IMR-90 (cell line): ENCODE measurements around the gene PRKACA. TPM values are rescaled to one million over a fixed set of nuclear protein-coding genes. Genes with fewer than 3 reads are reported as not detected.

ENCODE experiments used
- ATAC-seq: fragments of 200-7000 bp; cut with Tn5 transposase; 2 replicates; pipeline ENCODE4 v1.9.1; 2020; ENCODE audit warnings: low read depth, mild to moderate bottlenecking, moderate library complexity
- BruUV-seq: library from RNA; stranded (reverse); fragments of 400-500 nt; replicated peaks from 2 replicates; lab custom pipeline; 2021; lab: Mats Ljungman, UMichigan
- CTCF ChIA-PET: fragments of 300-600 bp; formaldehyde crosslinking; extraction: SDS; loops from one replicate; lab custom pipeline; 2021; ENCODE audit warnings: antibody characterized with exemption; lab: Yijun Ruan, JAX
- POLR2A ChIA-PET: fragments of 300-600 bp; sonication (Branson Sonifier 250); formaldehyde crosslinking; loops from one replicate; lab custom pipeline; 2022; ENCODE audit warnings: antibody characterized with exemption; ENCODE audit not compliant: unreplicated experiment; lab: Charles Lee
- DNase-seq: peaks from one replicate; pipeline ENCODE4 v3.0.0; 2013
- H2AFZ ChIP-seq: replicated peaks from 2 replicates; pipeline ENCODE3; 2013; ENCODE audit warnings: low read length, mild to moderate bottlenecking; ENCODE audit not compliant: poor library complexity
- H2AK5ac ChIP-seq: 2 replicates; pipeline ENCODE4 v1.6.1; 2013; ENCODE audit warnings: low read depth, low read length, inconsistent platforms
- H2AK9ac ChIP-seq: replicated peaks from 2 replicates; pipeline ENCODE3; 2013; ENCODE audit warnings: mild to moderate bottlenecking, low read depth, low read length, moderate library complexity; ENCODE audit not compliant: poor library complexity
- H2BK120ac ChIP-seq: 2 replicates; pipeline ENCODE4 v1.6.1; 2013; ENCODE audit warnings: low read depth, low read length, inconsistent platforms
- H2BK15ac ChIP-seq: 3 replicates; pipeline ENCODE4 v1.6.1; 2013; ENCODE audit warnings: low read depth, low read length, inconsistent platforms
- H2BK20ac ChIP-seq: 2 replicates; pipeline ENCODE4 v1.6.1; 2013; ENCODE audit warnings: low read depth, mild to moderate bottlenecking, inconsistent platforms, low read length, moderate library complexity
- H2BK5ac ChIP-seq: 2 replicates; pipeline ENCODE4 v1.6.1; 2013; ENCODE audit warnings: mild to moderate bottlenecking, low read depth, low read length, inconsistent platforms; ENCODE audit not compliant: poor library complexity, severe bottlenecking
- H3K14ac ChIP-seq: replicated peaks from 2 replicates; pipeline ENCODE4 v1.6.1; 2013; ENCODE audit warnings: low read depth, low read length, inconsistent platforms
- H3K18ac ChIP-seq: 2 replicates; pipeline ENCODE4 v1.6.1; 2013; ENCODE audit warnings: low read depth, low read length, control low read depth
- H3K23ac ChIP-seq: 2 replicates; pipeline ENCODE4 v1.6.1; 2013; ENCODE audit warnings: low read depth, low read length, inconsistent platforms
- H3K27ac ChIP-seq: 2 replicates; pipeline ENCODE4 v1.5.1; 2013; ENCODE audit warnings: mild to moderate bottlenecking, control low read depth, low read length; ENCODE audit not compliant: insufficient read depth
- H3K27me3 ChIP-seq: 2 replicates; pipeline ENCODE4 v1.6.1; 2013; ENCODE audit warnings: low read length; ENCODE audit not compliant: control insufficient read depth, insufficient read depth
- H3K36me3 ChIP-seq: 2 replicates; pipeline ENCODE4 v1.6.1; 2013; ENCODE audit warnings: low read length, mixed read lengths; ENCODE audit not compliant: control insufficient read depth, insufficient read depth
- H3K4ac ChIP-seq: 2 replicates; pipeline ENCODE4 v1.6.1; 2013; ENCODE audit warnings: low read depth, low read length, inconsistent platforms
- H3K4me1 ChIP-seq: 2 replicates; pipeline ENCODE4 v1.6.1; 2013; ENCODE audit warnings: low read length, mixed read lengths; ENCODE audit not compliant: control insufficient read depth, insufficient read depth
- H3K4me2 ChIP-seq: 2 replicates; pipeline ENCODE4 v1.6.1; 2013; ENCODE audit warnings: low read depth, mild to moderate bottlenecking, control low read depth, low read length, moderate library complexity
- H3K4me3 ChIP-seq: 2 replicates; pipeline ENCODE4 v1.5.1; 2013; ENCODE audit warnings: low read depth, mild to moderate bottlenecking, control low read depth, low read length, moderate library complexity; ENCODE audit not compliant: insufficient read depth
- H3K56ac ChIP-seq: 2 replicates; pipeline ENCODE4 v1.6.1; 2013; ENCODE audit warnings: low read length, inconsistent platforms; ENCODE audit not compliant: insufficient read depth; ENCODE audit errors: extremely low read depth
- H3K79me1 ChIP-seq, 2 experiments: 2 replicates each; pipeline ENCODE4 v1.6.1; 2013; ENCODE audit warnings: low read length in 2 of 2, inconsistent platforms in 1 of 2, low read depth in 1 of 2
- H3K9ac ChIP-seq: 2 replicates; pipeline ENCODE4 v1.6.1; 2013; ENCODE audit warnings: low read depth, low read length, control low read depth
- H3K9me1 ChIP-seq: 2 replicates; pipeline ENCODE4 v1.6.1; 2013; ENCODE audit warnings: low read length, inconsistent platforms; ENCODE audit not compliant: insufficient read depth
- H3K9me3 ChIP-seq: 2 replicates; pipeline ENCODE4 v1.6.1; 2013; ENCODE audit warnings: low read length; ENCODE audit not compliant: control insufficient read depth, insufficient read depth
- H4K20me1 ChIP-seq: 2 replicates; pipeline ENCODE4 v1.6.1; 2013; ENCODE audit warnings: low read length, inconsistent platforms; ENCODE audit not compliant: insufficient read depth
- H4K5ac ChIP-seq: 2 replicates; pipeline ENCODE4 v1.6.1; 2013; ENCODE audit warnings: mild to moderate bottlenecking, low read depth, low read length, control low read depth
- H4K8ac ChIP-seq, 2 experiments: 2 replicates each; pipeline ENCODE4 v1.6.1; 2013; ENCODE audit warnings: low read depth in 2 of 2, low read length in 2 of 2, control low read depth in 1 of 2, inconsistent platforms in 1 of 2
- H4K91ac ChIP-seq: 2 replicates; pipeline ENCODE4 v1.6.1; 2013; ENCODE audit warnings: low read depth, low read length, inconsistent platforms; ENCODE audit not compliant: insufficient read depth
- CHD1 ChIP-seq: IDR thresholded peaks from 2 replicates; pipeline ENCODE4 v1.6.1; 2012; ENCODE audit warnings: low read depth, low read length, improper control_type of control experiment
- WGBS, 2 experiments: methylation state at CpG; one replicate each; pipeline versions ENCODE4 v1.1.5 to v1.1.7; 2013; ENCODE audit warnings: missing lambda C conversion rate in 2 of 2; ENCODE audit not compliant: insufficient read length in 1 of 2; ENCODE audit errors: extremely low coverage in 2 of 2; 5-methylcytosine and 5-hydroxymethylcytosine counted together
- dilution Hi-C: fragments of 300-500 bp; cut with HindIII; formaldehyde crosslinking; loops from one replicate; pipeline ENCODE4 v1.14.3; 2018; ENCODE audit warnings: low sequenced_read_pairs; ENCODE audit not compliant: unreplicated experiment
- in situ Hi-C: fragments of 300-500 bp; cut with MboI; formaldehyde crosslinking; loops from 3 replicates; pipeline ENCODE4 v1.14.3; 2019; ENCODE audit warnings: low sequenced_read_pairs, inconsistent platforms, mixed read lengths
- intact Hi-C: fragments of 100-400 bp; cut with micrococcal nuclease; formaldehyde crosslinking; loops from 2 replicates; pipeline ENCODE4 v1.10.0; 2022
- polyA plus RNA-seq, 3 experiments: library from polyadenylated mRNA; depleted of rRNA; stranded (reverse); fragments of >200 nt; gene quantifications; 2 replicates each; pipeline ENCODE4 v1.2.3, GENCODE V29; 2012; ENCODE audit warnings: low replicate concordance in 1 of 3
- total RNA-seq: library from RNA; depleted of rRNA; stranded (reverse); fragments of >200 nt; gene quantifications from 2 replicates; pipeline ENCODE4 v1.2.3, GENCODE V29; 2012
- TF ChIP-seq, protein P1 (sequence below): fragments of 150-350 bp; IDR thresholded peaks from 2 replicates; pipeline ENCODE4 v1.6.1; 2016; ENCODE audit warnings: low read depth, mild to moderate bottlenecking, low read length, moderate library complexity, borderline replicate concordance

Gene PRKACA
- total and polyA plus RNA-seq, 2 of the 4 experiments (the other 2 are of a cell fraction) = 18.1 to 94.5 TPM

- no peaks in the 10 kb centered on the region for H3K36me3 ChIP-seq
- WGBS, 2 experiments = 100% methylated on average over 1 of the region's 5 CpGs; no CpG with 5 or more reads in 1 of the 2 experiments
- dilution Hi-C loops = no loop called here
- no peak overlapping the region for H2BK20ac ChIP-seq
- H2BK120ac ChIP-seq = no peak overlapping the region
- H3K4me3 ChIP-seq = no peak overlapping the region
- ChIA-PET POLR2A (no interaction called here), CTCF (no interaction called here)
- DNase-seq (no peak), ATAC-seq (no peak)
- no peak overlapping the region for H3K4me2 ChIP-seq
- no peak overlapping the region for H4K5ac ChIP-seq
- H3K4ac ChIP-seq = no peak overlapping the region
- peaks cover 1% of the 10 kb centered on the region; the same call in 1 of the 2 replicates for H3K4me1 ChIP-seq
- H3K9ac ChIP-seq = no peak overlapping the region
- intact Hi-C loops = no loop called here
- no peak overlapping the region for H3K18ac ChIP-seq
- no peak overlapping the region for H3K23ac ChIP-seq
- in situ Hi-C loops = no loop called here
- H3K9me1 ChIP-seq = no peaks in the 10 kb centered on the region
- no peak for TF ChIP-seq CHD1
- TF ChIP-seq, protein P1, sequence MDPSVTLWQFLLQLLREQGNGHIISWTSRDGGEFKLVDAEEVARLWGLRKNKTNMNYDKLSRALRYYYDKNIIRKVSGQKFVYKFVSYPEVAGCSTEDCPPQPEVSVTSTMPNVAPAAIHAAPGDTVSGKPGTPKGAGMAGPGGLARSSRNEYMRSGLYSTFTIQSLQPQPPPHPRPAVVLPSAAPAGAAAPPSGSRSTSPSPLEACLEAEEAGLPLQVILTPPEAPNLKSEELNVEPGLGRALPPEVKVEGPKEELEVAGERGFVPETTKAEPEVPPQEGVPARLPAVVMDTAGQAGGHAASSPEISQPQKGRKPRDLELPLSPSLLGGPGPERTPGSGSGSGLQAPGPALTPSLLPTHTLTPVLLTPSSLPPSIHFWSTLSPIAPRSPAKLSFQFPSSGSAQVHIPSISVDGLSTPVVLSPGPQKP = no peak
- H2BK5ac ChIP-seq = no peak overlapping the region
- no TSS peak for BruUV-seq
- no peaks in the 10 kb centered on the region for H3K79me1 ChIP-seq
- no peak overlapping the region for H3K27ac ChIP-seq
- H3K14ac ChIP-seq = no peak overlapping the region
- H3K27me3 ChIP-seq = peaks cover 27% of the 10 kb centered on the region
- no peak overlapping the region for H2AK9ac ChIP-seq
- H3K9me3 ChIP-seq = no peaks in the 10 kb centered on the region
- H4K91ac ChIP-seq = no peak overlapping the region
- H4K20me1 ChIP-seq = no peaks in the 10 kb centered on the region
- H4K8ac ChIP-seq = no peak overlapping the region
- no peak overlapping the region for H2AK5ac ChIP-seq
- no peak overlapping the region for H2BK15ac ChIP-seq
- no peak overlapping the region for H2AFZ ChIP-seq
- no peak overlapping the region for H3K56ac ChIP-seq
Observed at GRCh38 chr19:14062558-14062855, 55.1 kb downstream of the PRKACA start.
